HL-60 (cell line): ENCODE data around the gene NIPSNAP2.
"Not testable (repeated sequence)": the region's sequence is repeated elsewhere in the genome, so short reads cannot be mapped to it uniquely, and the experiment has no call there.

ENCODE experiments used
- DNase-seq, 2 experiments: peaks; one replicate each; pipeline ENCODE4 v3.0.0-alpha.2; 2010 to 2020; ENCODE audit warnings: low read depth in 1 of 2, low spot score in 1 of 2
- H3K27ac ChIP-seq: fragments of 250-450 bp; sonication (Bioruptor Pico); replicated peaks from 2 replicates; pipeline ENCODE4 v1.5.1; 2020; ENCODE audit warnings: mild to moderate bottlenecking, moderate library complexity
- H3K27me3 ChIP-seq: fragments of 250-450 bp; sonication (Bioruptor Pico); 2 replicates; pipeline ENCODE4 v1.5.1; 2021; ENCODE audit warnings: mild to moderate bottlenecking, moderate library complexity; ENCODE audit not compliant: insufficient read depth, poor library complexity, severe bottlenecking
- H3K4me3 ChIP-seq: replicated peaks from 2 replicates; pipeline ENCODE4 v1.5.1; 2011; ENCODE audit warnings: mild to moderate bottlenecking, control low read depth, low read length; ENCODE audit not compliant: insufficient read depth
- CTCF ChIP-seq: IDR thresholded peaks from one replicate; pipeline ENCODE4 v1.5.1; 2011; ENCODE audit warnings: low read length, control low read depth, inconsistent platforms; ENCODE audit not compliant: insufficient read depth
- GABPA ChIP-seq: IDR thresholded peaks from 2 replicates; pipeline ENCODE4 v1.6.1; 2012; ENCODE audit warnings: low read depth
- POLR2AphosphoS5 ChIP-seq: IDR thresholded peaks from 2 replicates; pipeline ENCODE4 v1.6.1; 2012; ENCODE audit warnings: low read depth
- REST ChIP-seq: IDR thresholded peaks from 2 replicates; pipeline ENCODE4 v1.6.1; 2012; ENCODE audit warnings: low read depth; ENCODE audit not compliant: insufficient replicate concordance
- SPI1 ChIP-seq: IDR thresholded peaks from 2 replicates; pipeline ENCODE4 v1.6.1; 2012; ENCODE audit warnings: low read depth, mild to moderate bottlenecking, borderline replicate concordance

The NIPSNAP2 gene

GRCh38 chr7:56003749-56004148 is 39.4 kb downstream of the NIPSNAP2 start:
- no peak overlapping the region for H3K4me3 ChIP-seq
- TF ChIP-seq SPI1 (no peak), CTCF (no peak), GABPA (no peak), POLR2AphosphoS5 (no peak), REST (no peak)
- DNase-seq, result no peak
- no peak overlapping the region for H3K27ac ChIP-seq
- no peaks in the 10 kb centered on the region for H3K27me3 ChIP-seq

- Histone ChIP-seq H3K27ac (no peak overlapping the region), H3K4me3 (no peak overlapping the region), H3K27me3 (no peaks in the 10 kb centered on the region)
- TF ChIP-seq GABPA, result no peak
- no peak for TF ChIP-seq POLR2AphosphoS5
- no peak for DNase-seq
These were observed 42.8 kb downstream of the NIPSNAP2 start for GRCh38 chr7:56007167-56007652.

GRCh38 chr7:56007891-56008290 is 43.5 kb downstream of the NIPSNAP2 start:
- Histone ChIP-seq H3K27me3 (no peaks in the 10 kb centered on the region), H3K4me3 (no peak overlapping the region), H3K27ac (no peak overlapping the region)
- DNase-seq, result no peak
- no peak for TF ChIP-seq POLR2AphosphoS5
- no peak for TF ChIP-seq REST

- no peak overlapping the region for H3K4me3 ChIP-seq
- no peak for DNase-seq
- no peaks in the 10 kb centered on the region for H3K27me3 ChIP-seq
- TF ChIP-seq POLR2AphosphoS5, result no peak
- TF ChIP-seq CTCF, result no peak
- no peak for TF ChIP-seq REST
- TF ChIP-seq SPI1, result no peak
- no peak overlapping the region for H3K27ac ChIP-seq
These were observed 45.3 kb downstream of the NIPSNAP2 start for GRCh38 chr7:56009695-56010094.

GRCh38 chr7:56017015-56017414 is 52.6 kb downstream of the NIPSNAP2 start:
- not testable (repeated sequence) for H3K27ac ChIP-seq, DNase-seq, H3K4me3 ChIP-seq, H3K27me3 ChIP-seq
